Fibroblast of lung (primary cell): ENCODE measurements around the gene NXPH4. TPM values are rescaled to one million over a fixed set of nuclear protein-coding genes. Genes with fewer than 3 reads are reported as not detected.

ENCODE experiments used
- DNase-seq, 2 donors: peaks; one replicate each; pipeline versions ENCODE4 v3.0.0 to v3.0.0-alpha.2; 2010; ENCODE audit warnings: low read depth in 2 of 2
- H2AFZ ChIP-seq: 2 replicates; pipeline ENCODE4 v1.5.1; 2012; ENCODE audit warnings: low read length, control low read depth, inconsistent platforms
- H3K27ac ChIP-seq: 2 replicates; pipeline ENCODE4 v1.5.1; 2011; ENCODE audit warnings: low read length, control low read depth; ENCODE audit not compliant: insufficient read depth
- H3K27me3 ChIP-seq: 2 replicates; pipeline ENCODE4 v1.5.1; 2011; ENCODE audit warnings: mild to moderate bottlenecking, low read length; ENCODE audit not compliant: control insufficient read depth, insufficient read depth
- H3K36me3 ChIP-seq: 2 replicates; pipeline ENCODE4 v1.5.1; 2011; ENCODE audit warnings: low read length; ENCODE audit not compliant: control insufficient read depth, insufficient read depth
- H3K4me1 ChIP-seq: 2 replicates; pipeline ENCODE4 v1.5.1; 2011; ENCODE audit warnings: low read length; ENCODE audit not compliant: control insufficient read depth, insufficient read depth; ENCODE audit errors: extremely low read depth
- H3K4me2 ChIP-seq: 2 replicates; pipeline ENCODE4 v1.5.1; 2011; ENCODE audit warnings: low read length, control low read depth; ENCODE audit not compliant: insufficient read depth; ENCODE audit errors: extremely low read depth
- H3K4me3 ChIP-seq, 4 experiments: fragments of 200-600 bp in 1 of 4; sonication (generic) in 1 of 4; replicated peaks in 1 of 4; 2 replicates each; pipeline ENCODE4 v1.5.1; 2011 to 2016; ENCODE audit warnings: low read length in 4 of 4, low read depth in 3 of 4, mild to moderate bottlenecking in 3 of 4, control low read depth in 2 of 4, inconsistent platforms in 1 of 4, mixed read lengths in 1 of 4; ENCODE audit not compliant: insufficient read depth in 1 of 4; ENCODE audit errors: control extremely low read depth in 1 of 4
- H3K79me2 ChIP-seq: 2 replicates; pipeline ENCODE4 v1.5.1; 2012; ENCODE audit warnings: mild to moderate bottlenecking, low read length, inconsistent platforms; ENCODE audit not compliant: control insufficient read depth, insufficient read depth
- H3K9ac ChIP-seq: 2 replicates; pipeline ENCODE4 v1.5.1; 2011; ENCODE audit warnings: mild to moderate bottlenecking, low read length, control low read depth; ENCODE audit not compliant: insufficient read depth
- H3K9me3 ChIP-seq: 2 replicates; pipeline ENCODE4 v1.5.1; 2012; ENCODE audit warnings: low read depth, low read length; ENCODE audit not compliant: control insufficient read depth, insufficient read depth
- H4K20me1 ChIP-seq: 2 replicates; pipeline ENCODE4 v1.5.1; 2011; ENCODE audit warnings: low read length; ENCODE audit not compliant: control insufficient read depth, insufficient read depth; ENCODE audit errors: extremely low read depth
- EZH2 ChIP-seq: IDR thresholded peaks from 2 replicates; pipeline ENCODE4 v1.5.1; 2012; ENCODE audit warnings: low read length, control low read depth, mild to moderate bottlenecking; ENCODE audit errors: missing control alignments
- polyA plus RNA-seq, 2 donors: library from polyadenylated mRNA; depleted of rRNA in 1 of 2; stranded (reverse) in 1 of 2; unstranded in 1 of 2; fragments of >200 nt; gene quantifications; 2 replicates each; pipeline ENCODE4 v1.2.1, GENCODE V29; 2011 to 2012; ENCODE audit warnings: missing spikeins in 1 of 2
- total RNA-seq: library from RNA; depleted of rRNA; stranded (reverse); fragments of >200 nt; gene quantifications from 2 replicates; pipeline ENCODE4 v1.2.1, GENCODE V29; 2014
- TF ChIP-seq, protein P1 (sequence below), 2 donors: IDR thresholded peaks in 1 of 2; conservative IDR thresholded peaks in 1 of 2; 1 replicate in 1 of 2; 2 replicates in 1 of 2; pipeline ENCODE4 v1.5.1; 2011 to 2012; ENCODE audit warnings: low read length in 2 of 2, control low read depth in 1 of 2, inconsistent platforms in 1 of 2, low read depth in 1 of 2, mild to moderate bottlenecking in 1 of 2

NXPH4 gene
- total and polyA plus RNA-seq, 2 donors (not counting 1 experiment from before 2014, with no cell fraction given): 0.50 to 1.9 TPM

DNA sequence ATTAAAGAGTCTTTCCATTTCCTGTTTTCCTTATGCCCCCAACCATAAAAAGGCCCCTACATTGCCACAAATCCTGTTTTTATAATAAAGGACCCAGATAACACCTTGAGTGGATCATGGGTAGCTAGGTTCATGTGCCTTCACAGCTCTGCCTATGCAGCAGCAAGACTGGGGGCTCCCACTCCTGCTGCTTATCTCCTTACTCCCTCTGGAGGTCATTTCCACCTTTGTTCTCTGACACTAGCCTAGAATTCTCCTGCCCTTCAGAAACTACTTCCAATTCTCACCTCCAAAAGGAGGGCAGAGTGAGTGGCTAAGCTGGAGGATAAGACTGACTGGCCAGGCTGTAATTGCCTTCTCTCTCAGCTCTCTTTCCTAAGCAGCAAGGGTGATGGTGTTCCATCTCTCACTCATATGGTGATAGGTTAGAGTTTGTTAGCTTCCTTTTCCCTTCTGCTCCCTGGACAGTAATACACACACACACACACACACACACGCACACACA is 54.4 kb downstream of the NXPH4 start:
- H3K4me3 ChIP-seq: no peak overlapping the region
- no peak for DNase-seq
- no peaks in the 10 kb centered on the region for H3K79me2 ChIP-seq
- no peak overlapping the region for H2AFZ ChIP-seq
- TF ChIP-seq, protein P1, sequence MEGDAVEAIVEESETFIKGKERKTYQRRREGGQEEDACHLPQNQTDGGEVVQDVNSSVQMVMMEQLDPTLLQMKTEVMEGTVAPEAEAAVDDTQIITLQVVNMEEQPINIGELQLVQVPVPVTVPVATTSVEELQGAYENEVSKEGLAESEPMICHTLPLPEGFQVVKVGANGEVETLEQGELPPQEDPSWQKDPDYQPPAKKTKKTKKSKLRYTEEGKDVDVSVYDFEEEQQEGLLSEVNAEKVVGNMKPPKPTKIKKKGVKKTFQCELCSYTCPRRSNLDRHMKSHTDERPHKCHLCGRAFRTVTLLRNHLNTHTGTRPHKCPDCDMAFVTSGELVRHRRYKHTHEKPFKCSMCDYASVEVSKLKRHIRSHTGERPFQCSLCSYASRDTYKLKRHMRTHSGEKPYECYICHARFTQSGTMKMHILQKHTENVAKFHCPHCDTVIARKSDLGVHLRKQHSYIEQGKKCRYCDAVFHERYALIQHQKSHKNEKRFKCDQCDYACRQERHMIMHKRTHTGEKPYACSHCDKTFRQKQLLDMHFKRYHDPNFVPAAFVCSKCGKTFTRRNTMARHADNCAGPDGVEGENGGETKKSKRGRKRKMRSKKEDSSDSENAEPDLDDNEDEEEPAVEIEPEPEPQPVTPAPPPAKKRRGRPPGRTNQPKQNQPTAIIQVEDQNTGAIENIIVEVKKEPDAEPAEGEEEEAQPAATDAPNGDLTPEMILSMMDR (conservative IDR thresholded peaks at IDR 0.05 in 1 of 2, IDR thresholded peaks at IDR 0.05 in 1 of 2; ENCODE audit: low read depth in 1 of 2, low read length in 2 of 2): no peak
- TF ChIP-seq EZH2: no peak
- peaks cover 7% of the 10 kb centered on the region for H3K36me3 ChIP-seq
- no peak overlapping the region for H3K27ac ChIP-seq
- no peaks in the 10 kb centered on the region for H4K20me1 ChIP-seq
- no peak overlapping the region for H3K4me2 ChIP-seq
- no peaks in the 10 kb centered on the region for H3K9me3 ChIP-seq
- no peak overlapping the region for H3K9ac ChIP-seq
- no peaks in the 10 kb centered on the region for H3K27me3 ChIP-seq
- H3K4me1 ChIP-seq: no peaks in the 10 kb centered on the region

DNA sequence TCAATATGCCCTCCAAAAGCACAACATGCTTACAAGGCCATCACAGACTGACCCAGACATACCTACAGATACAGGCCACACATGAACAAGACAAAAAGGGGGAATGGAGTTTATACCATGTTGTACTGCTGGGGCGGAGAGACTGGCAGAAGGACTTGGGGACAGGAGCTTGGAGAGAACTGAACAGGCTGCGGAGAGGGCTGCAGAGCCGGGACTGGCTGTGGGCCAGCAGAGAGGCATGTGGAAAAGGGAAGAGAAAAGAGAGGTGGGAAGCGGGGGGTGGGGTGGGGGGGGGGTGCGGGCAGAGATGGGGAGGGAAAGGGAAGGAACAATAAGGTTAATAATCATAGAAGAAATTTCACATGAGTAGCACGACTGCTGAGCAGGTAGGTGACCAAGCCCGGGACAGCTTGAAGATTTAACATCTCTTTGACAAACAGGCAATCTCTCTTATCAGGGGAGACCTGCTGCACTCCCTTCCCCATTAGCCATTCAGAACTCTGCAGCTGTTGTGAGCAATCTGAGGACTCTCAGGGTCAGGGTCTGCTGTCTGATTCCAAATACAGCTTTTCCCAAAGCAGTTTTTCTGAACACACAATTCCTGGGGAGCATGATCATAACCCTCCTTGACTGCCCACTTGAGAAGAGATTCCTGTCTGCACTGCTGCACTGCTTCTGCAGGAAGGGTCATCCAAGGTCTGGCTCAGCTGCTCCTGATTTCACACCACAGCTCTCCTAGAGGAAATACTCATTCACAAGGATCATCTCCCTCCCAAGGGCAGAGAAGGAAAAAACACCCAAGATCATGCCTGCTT is 56.0 kb downstream of the NXPH4 start:
- Histone ChIP-seq H3K27ac (no peak overlapping the region), H3K9me3 (no peaks in the 10 kb centered on the region), H3K9ac (no peak overlapping the region), H3K36me3 (peaks cover 7% of the 10 kb centered on the region), H3K4me1 (no peaks in the 10 kb centered on the region), H3K4me3 (no peak overlapping the region), H3K4me2 (no peak overlapping the region), H3K79me2 (no peaks in the 10 kb centered on the region), H2AFZ (no peak overlapping the region), H4K20me1 (no peaks in the 10 kb centered on the region), H3K27me3 (no peaks in the 10 kb centered on the region)
- no peak for TF ChIP-seq EZH2
- TF ChIP-seq, protein P1 (conservative IDR thresholded peaks at IDR 0.05 in 1 of 2, IDR thresholded peaks at IDR 0.05 in 1 of 2; ENCODE audit: low read depth in 1 of 2, low read length in 2 of 2): no peak
- peak in 1 of 2 donors; percentile 57 for DNase-seq

DNA sequence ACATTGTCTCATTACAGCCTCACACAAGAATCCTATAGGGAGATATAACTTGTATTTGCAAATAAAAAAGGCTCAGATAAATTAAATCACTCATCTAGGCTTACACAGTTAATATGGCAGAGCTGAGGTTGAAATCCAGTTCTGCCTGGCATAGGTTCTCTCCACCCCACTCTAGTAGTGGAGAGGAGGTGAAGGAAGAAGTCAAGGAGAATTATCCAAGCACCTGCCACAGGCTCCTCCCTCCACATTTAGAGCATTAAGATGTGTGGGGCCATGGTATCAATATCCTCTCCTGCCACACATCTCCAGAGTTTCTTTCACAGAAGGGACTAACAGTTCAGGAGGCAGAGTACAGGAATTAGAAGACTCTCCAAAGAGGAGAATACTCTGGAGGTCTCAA is 56.9 kb downstream of the NXPH4 start:
- peaks cover 6% of the 10 kb centered on the region for H3K36me3 ChIP-seq
- H3K4me3 ChIP-seq: no peak overlapping the region
- no peak overlapping the region for H2AFZ ChIP-seq
- H3K9ac ChIP-seq: no peak overlapping the region
- H3K27ac ChIP-seq: no peak overlapping the region
- no peaks in the 10 kb centered on the region for H3K27me3 ChIP-seq
- H3K79me2 ChIP-seq: no peaks in the 10 kb centered on the region
- TF ChIP-seq, protein P1 (conservative IDR thresholded peaks at IDR 0.05 in 1 of 2, IDR thresholded peaks at IDR 0.05 in 1 of 2; ENCODE audit: low read depth in 1 of 2, low read length in 2 of 2): no peak
- TF ChIP-seq EZH2: no peak
- no peaks in the 10 kb centered on the region for H4K20me1 ChIP-seq
- DNase-seq: no peak
- no peaks in the 10 kb centered on the region for H3K4me1 ChIP-seq
- H3K9me3 ChIP-seq: no peaks in the 10 kb centered on the region
- H3K4me2 ChIP-seq: no peak overlapping the region

Other genes with a start within 250 kb of the NXPH4 start
- 3.8 and 4.1 TPM in 2 replicates for gene ZBTB39, start 210.2 kb upstream of the NXPH4 start, total RNA-seq
- 3.2 and 3.9 TPM in 2 replicates for gene ZBTB39, start 210.2 kb upstream of the NXPH4 start, polyA plus RNA-seq
- 0.17 TPM in 1 of 2 replicates, not detected in the other for gene TAC3, start 200.3 kb upstream of the NXPH4 start, total RNA-seq
- gene TAC3, start 200.3 kb upstream of the NXPH4 start, polyA plus RNA-seq: 0.36 and 0.54 TPM in 2 replicates
- gene MYO1A, start 166.7 kb upstream of the NXPH4 start, total RNA-seq: 0.17 and 0.26 TPM in 2 replicates
- gene MYO1A, start 166.7 kb upstream of the NXPH4 start, polyA plus RNA-seq: 0.01 TPM in 1 of 2 replicates, not detected in the other
- 7.7 and 8.4 TPM in 2 replicates for gene NEMP1, start 138.0 kb upstream of the NXPH4 start, total RNA-seq
- gene NEMP1, start 138.0 kb upstream of the NXPH4 start, polyA plus RNA-seq: 11.1 and 17.6 TPM in 2 replicates
- gene NAB2, start 127.7 kb upstream of the NXPH4 start, total RNA-seq: 39.6 and 62.7 TPM in 2 replicates
- 31.3 and 34.6 TPM in 2 replicates for gene NAB2, start 127.7 kb upstream of the NXPH4 start, polyA plus RNA-seq
- gene STAT6, start 105.4 kb upstream of the NXPH4 start, total RNA-seq: 90.4 and 103 TPM in 2 replicates
- gene STAT6, start 105.4 kb upstream of the NXPH4 start, polyA plus RNA-seq: 116 and 123 TPM in 2 replicates
- 377 and 464 TPM in 2 replicates for gene LRP1, start 88.3 kb upstream of the NXPH4 start, total RNA-seq
- 92.2 and 96.9 TPM in 2 replicates for gene LRP1, start 88.3 kb upstream of the NXPH4 start, polyA plus RNA-seq
- not detected in 2 replicates for gene LRP1-AS, start 69.2 kb upstream of the NXPH4 start, total RNA-seq
- not detected in 2 replicates for gene LRP1-AS, start 69.2 kb upstream of the NXPH4 start, polyA plus RNA-seq
- 358 and 380 TPM in 2 replicates for gene SHMT2, start 12.9 kb downstream of the NXPH4 start, total RNA-seq
- gene SHMT2, start 12.9 kb downstream of the NXPH4 start, polyA plus RNA-seq: 139 and 154 TPM in 2 replicates
- gene STAC3, start 34.4 kb downstream of the NXPH4 start, total RNA-seq: 0.26 and 0.33 TPM in 2 replicates
- gene STAC3, start 34.4 kb downstream of the NXPH4 start, polyA plus RNA-seq: 0.18 and 0.33 TPM in 2 replicates
- gene R3HDM2, start 214.2 kb downstream of the NXPH4 start, total RNA-seq: 11.3 and 21.3 TPM in 2 replicates
- gene R3HDM2, start 214.2 kb downstream of the NXPH4 start, polyA plus RNA-seq: 18.5 and 22.8 TPM in 2 replicates
- not detected in 2 replicates for gene INHBC, start 218.0 kb downstream of the NXPH4 start, total RNA-seq
- 0.05 TPM in 1 of 2 replicates, not detected in the other for gene INHBC, start 218.0 kb downstream of the NXPH4 start, polyA plus RNA-seq
- gene INHBE, start 238.5 kb downstream of the NXPH4 start, total RNA-seq: 9.2 and 26.4 TPM in 2 replicates
- gene INHBE, start 238.5 kb downstream of the NXPH4 start, polyA plus RNA-seq: 0.41 and 0.67 TPM in 2 replicates
- gene GLI1, start 243.0 kb downstream of the NXPH4 start, total RNA-seq: 1.0 and 2.0 TPM in 2 replicates
- gene GLI1, start 243.0 kb downstream of the NXPH4 start, polyA plus RNA-seq: 0.40 and 0.97 TPM in 2 replicates